Mesothelial cell of epicardium (in vitro differentiated cells): ENCODE measurements around the gene PLEKHN1. TPM values are rescaled to one million over a fixed set of nuclear protein-coding genes. Genes with fewer than 3 reads are reported as not detected.

Source experiments
- DNase-seq, 2 experiments: peaks; one replicate each; pipeline ENCODE4 v3.0.0; 2021; ENCODE audit warnings: low spot score in 2 of 2; ENCODE audit not compliant: unreplicated experiment in 2 of 2
- H3K27ac Mint-ChIP-seq: 2 replicates; pipeline ENCODE4 v1.8.0; 2021; ENCODE audit warnings: mixed read lengths
- H3K27me3 Mint-ChIP-seq: 2 replicates; pipeline ENCODE4 v1.8.0; 2021; ENCODE audit warnings: low read depth, mixed read lengths
- H3K36me3 Mint-ChIP-seq: 2 replicates; pipeline ENCODE4 v1.8.0; 2021; ENCODE audit warnings: mixed read lengths
- H3K4me1 Mint-ChIP-seq: 2 replicates; pipeline ENCODE4 v1.8.0; 2021; ENCODE audit warnings: mixed read lengths
- H3K4me3 Mint-ChIP-seq: 2 replicates; pipeline ENCODE4 v1.8.0; 2021; ENCODE audit warnings: mild to moderate bottlenecking, moderate library complexity, mixed read lengths
- H3K9me3 Mint-ChIP-seq: 2 replicates; pipeline ENCODE4 v1.8.0; 2021; ENCODE audit warnings: mixed read lengths
- total RNA-seq: library from RNA; stranded (reverse); gene quantifications from 3 replicates; pipeline ENCODE4 v1.2.1, GENCODE V29; 2021
- TF ChIP-seq, protein P1 (sequence below): fragments of 200-600 bp; sonication (generic); IDR thresholded peaks from one replicate; pipeline ENCODE4 v1.5.0; 2021; ENCODE audit warnings: antibody characterized with exemption; ENCODE audit not compliant: unreplicated experiment

The PLEKHN1 gene
- total RNA-seq, 1 donor from 2014 or later = 34.4 TPM

GRCh38 chr1:953524-954320 is 12.6 kb upstream of the PLEKHN1 start:
- no peaks in the 10 kb centered on the region for H3K9me3 Mint-ChIP-seq
- no peaks in the 10 kb centered on the region for H3K27me3 Mint-ChIP-seq
- TF ChIP-seq, protein P1, sequence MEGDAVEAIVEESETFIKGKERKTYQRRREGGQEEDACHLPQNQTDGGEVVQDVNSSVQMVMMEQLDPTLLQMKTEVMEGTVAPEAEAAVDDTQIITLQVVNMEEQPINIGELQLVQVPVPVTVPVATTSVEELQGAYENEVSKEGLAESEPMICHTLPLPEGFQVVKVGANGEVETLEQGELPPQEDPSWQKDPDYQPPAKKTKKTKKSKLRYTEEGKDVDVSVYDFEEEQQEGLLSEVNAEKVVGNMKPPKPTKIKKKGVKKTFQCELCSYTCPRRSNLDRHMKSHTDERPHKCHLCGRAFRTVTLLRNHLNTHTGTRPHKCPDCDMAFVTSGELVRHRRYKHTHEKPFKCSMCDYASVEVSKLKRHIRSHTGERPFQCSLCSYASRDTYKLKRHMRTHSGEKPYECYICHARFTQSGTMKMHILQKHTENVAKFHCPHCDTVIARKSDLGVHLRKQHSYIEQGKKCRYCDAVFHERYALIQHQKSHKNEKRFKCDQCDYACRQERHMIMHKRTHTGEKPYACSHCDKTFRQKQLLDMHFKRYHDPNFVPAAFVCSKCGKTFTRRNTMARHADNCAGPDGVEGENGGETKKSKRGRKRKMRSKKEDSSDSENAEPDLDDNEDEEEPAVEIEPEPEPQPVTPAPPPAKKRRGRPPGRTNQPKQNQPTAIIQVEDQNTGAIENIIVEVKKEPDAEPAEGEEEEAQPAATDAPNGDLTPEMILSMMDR = no peak
- H3K4me1 Mint-ChIP-seq = peaks cover 11% of the 10 kb centered on the region
- DNase-seq = no peak
- peaks cover 45% of the 10 kb centered on the region for H3K36me3 Mint-ChIP-seq
- H3K4me3 Mint-ChIP-seq = no peak overlapping the region
- H3K27ac Mint-ChIP-seq = no peak overlapping the region

- Mint-ChIP-seq H3K9me3 (no peaks in the 10 kb centered on the region), H3K27me3 (no peaks in the 10 kb centered on the region), H3K4me3 (no peak overlapping the region), H3K36me3 (peaks cover 36% of the 10 kb centered on the region), H3K4me1 (peaks cover 11% of the 10 kb centered on the region), H3K27ac (no peak overlapping the region)
- no peak for DNase-seq
- TF ChIP-seq, protein P1 = no peak
These were observed 11.4 kb upstream of the PLEKHN1 start for GRCh38 chr1:954927-955326.

DNA sequence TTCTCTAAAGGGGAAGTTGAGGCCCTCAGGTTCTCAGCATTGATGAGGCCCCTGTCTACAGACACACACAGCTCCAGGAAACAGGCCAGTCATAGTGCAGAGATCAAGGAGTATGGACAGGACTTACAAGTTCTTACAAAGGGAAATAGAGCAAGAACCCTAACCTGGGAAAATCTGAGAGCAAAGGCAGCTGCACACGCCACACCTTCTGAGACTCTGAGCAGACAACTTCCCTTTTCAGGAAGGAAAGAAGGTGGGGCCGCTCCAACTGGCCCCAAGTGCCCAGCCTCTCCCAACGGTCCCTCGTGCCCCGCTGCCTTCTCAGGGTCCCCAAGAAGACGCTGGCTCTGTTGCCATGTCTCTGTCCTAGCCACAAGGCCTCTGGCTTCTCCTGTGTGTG is 10.8 kb upstream of the PLEKHN1 start:
- Mint-ChIP-seq H3K4me3 (no peak overlapping the region), H3K36me3 (peaks cover 31% of the 10 kb centered on the region), H3K9me3 (no peaks in the 10 kb centered on the region), H3K27me3 (no peaks in the 10 kb centered on the region), H3K27ac (no peak overlapping the region), H3K4me1 (peaks cover 11% of the 10 kb centered on the region)
- DNase-seq = no peak
- TF ChIP-seq, protein P1 = no peak

GRCh38 chr1:956636-957035 is 9.6 kb upstream of the PLEKHN1 start:
- Mint-ChIP-seq H3K27ac (no peak overlapping the region), H3K4me3 (no peak overlapping the region), H3K4me1 (peaks cover 11% of the 10 kb centered on the region), H3K36me3 (peaks cover 24% of the 10 kb centered on the region), H3K27me3 (no peaks in the 10 kb centered on the region), H3K9me3 (no peaks in the 10 kb centered on the region)
- TF ChIP-seq, protein P1 = no peak
- no peak for DNase-seq

DNA sequence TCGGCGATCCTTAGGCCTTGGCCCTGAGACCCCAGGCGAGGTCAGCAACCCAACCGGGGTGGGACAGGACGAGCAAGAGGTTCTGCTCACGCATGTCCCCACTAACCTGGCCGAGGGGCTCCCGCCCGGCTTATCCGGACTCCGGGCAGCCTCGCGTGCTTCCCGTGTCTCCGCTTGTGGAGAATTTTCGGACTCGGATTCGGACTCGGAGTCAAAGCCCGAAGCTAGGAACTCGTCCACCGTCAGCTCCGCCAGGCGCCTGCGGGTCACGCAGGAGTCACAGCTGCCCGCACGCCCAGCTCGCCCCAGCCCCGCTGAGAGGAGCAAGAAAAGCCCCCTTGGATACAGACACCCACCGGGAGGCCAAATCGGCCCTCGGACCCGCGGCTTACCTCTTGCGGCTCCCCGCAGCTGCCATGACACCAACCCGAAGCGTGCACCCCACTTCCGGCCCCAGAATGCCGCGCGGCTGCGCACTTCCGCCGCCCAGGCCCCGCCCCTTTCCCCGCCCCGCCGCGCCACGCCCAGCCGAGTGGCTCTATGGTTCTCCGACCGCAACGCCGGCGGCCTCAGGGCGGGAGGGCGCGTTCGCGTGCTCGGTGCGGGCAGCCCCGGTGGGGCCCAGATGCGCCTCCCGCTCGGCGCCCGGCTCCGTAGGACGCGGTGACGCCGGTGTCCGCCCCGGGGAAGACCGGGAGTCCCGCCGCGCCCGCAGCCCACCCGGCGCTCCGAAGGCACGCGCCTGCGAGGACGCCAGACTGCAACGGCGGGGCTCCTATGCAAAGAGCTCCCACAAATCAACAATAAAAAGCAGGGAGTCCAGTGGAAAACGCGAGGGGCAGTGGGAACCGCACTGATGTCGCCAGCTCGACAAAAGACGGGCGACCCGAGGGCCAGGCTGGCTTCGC is 7.2 kb upstream of the PLEKHN1 start, which contains the start of gene NOC2L:
NOC2L (minus strand) TSS at position 434 of the 908 bp plus-strand sequence; CDS start at position 418, 16 bp downstream.
- no peaks in the 10 kb centered on the region for H3K27me3 Mint-ChIP-seq
- peaks cover 11% of the 10 kb centered on the region for H3K4me1 Mint-ChIP-seq
- TF ChIP-seq, protein P1 = no peak
- peaks cover 16% of the 10 kb centered on the region for H3K36me3 Mint-ChIP-seq
- DNase-seq = peak; percentile 93 to 94
- no peaks in the 10 kb centered on the region for H3K9me3 Mint-ChIP-seq
- peak within 1 kb of the TSS; percentile 59 for H3K27ac Mint-ChIP-seq
- H3K4me3 Mint-ChIP-seq = peak within 1 kb of the TSS; percentile 85
